Fibroblast of upper back skin (primary cell): ENCODE measurements around the gene GNAI1.
"Not testable (repeated sequence)": the region's sequence is repeated elsewhere in the genome, so short reads cannot be mapped to it uniquely, and the experiment has no call there.

ENCODE experiments used
- DNase-seq: peaks from one replicate; pipeline ENCODE4 v3.0.0-alpha.2; 2013

The GNAI1 gene

GRCh38 chr7:80133361-80134114 lies 1.1 kb upstream of the GNAI1 start:
- DNase-seq: peak; percentile 31

- DNase-seq: no peak
Measured at GRCh38 chr7:80134115-80134535, 506 bp upstream of the GNAI1 start.

DNA sequence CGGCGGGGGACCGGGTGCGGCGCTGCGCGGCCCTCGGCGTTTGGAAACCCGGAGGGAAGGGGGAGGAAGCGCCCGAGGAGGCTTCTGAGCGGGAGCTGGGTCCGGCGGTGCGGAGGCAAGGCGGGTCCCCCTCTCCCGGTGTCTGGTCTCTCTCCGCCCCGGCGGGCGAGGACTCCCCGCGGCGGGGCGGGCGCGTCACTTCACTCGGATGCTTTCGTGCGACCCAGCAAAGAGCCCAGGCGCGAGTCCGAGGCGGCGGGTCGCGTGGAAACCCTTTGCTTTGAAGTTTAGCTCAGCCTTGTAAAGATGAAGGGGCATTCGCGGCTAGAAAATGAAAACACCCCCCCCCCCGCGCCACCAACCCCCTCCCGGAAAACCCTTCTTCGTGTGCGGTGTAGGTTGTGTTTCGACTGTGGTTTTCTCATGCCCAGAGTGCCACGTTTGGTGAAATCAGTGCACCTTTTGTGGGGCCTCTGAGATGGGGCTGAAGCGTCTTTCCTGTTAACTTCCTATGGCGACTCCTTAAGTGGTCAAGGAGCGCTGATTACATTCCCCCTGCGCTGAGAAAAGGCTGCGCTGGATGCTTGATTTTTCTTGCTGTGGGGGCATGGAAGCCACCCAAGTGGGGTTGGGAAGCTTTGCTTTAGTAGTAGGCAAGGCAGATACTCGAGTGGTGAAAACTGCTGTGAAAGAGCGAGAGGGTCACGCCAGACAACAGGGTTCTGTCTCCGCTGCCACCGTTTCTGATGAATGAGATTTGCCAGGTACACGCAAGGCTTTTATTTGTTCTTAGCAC lies 876 bp downstream of the GNAI1 start:
- peak; percentile 34 for DNase-seq

DNA sequence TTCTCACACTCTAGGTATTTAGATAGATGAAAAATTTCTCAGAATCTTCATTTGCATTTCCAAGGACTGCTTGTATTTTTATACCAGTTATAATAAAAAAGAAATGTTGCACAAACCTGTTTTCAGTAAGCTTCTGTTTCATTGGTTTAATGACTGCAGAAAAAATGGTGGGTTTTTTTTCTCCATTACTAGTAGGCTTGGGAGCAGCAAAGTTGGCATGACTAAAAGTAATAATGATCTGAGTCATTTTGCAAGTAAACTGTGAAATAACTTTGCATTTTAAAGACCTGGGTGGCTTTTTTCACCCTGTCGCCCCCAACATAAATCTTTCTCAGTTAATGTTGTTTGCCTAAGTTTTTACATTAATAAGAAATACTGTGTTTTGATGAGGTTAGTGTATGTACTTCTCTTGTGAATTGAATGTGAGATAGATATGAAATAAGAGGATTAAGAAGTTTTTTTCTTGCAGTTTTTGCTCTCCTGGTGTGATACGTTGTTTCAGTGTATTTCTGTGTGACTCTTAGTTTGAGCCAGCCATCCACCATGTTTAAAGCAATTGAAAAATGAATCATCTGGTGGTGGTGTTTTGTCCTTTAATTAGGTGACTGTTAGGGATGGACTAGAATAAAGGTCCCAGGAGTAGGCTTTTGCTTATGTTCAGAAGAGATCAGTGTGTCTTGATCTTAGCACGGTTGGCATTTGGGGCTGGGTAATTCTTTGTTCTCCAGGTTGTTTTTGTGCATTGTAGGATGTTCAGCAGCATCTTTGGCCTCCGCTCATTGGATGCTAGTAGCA lies 1.8 kb downstream of the GNAI1 start:
- peak; percentile 56 for DNase-seq

GRCh38 chr7:80137410-80137809 lies 2.8 kb downstream of the GNAI1 start:
- no peak for DNase-seq

- DNase-seq: no peak
Measured at GRCh38 chr7:80139236-80139635, 4.6 kb downstream of the GNAI1 start.

DNA sequence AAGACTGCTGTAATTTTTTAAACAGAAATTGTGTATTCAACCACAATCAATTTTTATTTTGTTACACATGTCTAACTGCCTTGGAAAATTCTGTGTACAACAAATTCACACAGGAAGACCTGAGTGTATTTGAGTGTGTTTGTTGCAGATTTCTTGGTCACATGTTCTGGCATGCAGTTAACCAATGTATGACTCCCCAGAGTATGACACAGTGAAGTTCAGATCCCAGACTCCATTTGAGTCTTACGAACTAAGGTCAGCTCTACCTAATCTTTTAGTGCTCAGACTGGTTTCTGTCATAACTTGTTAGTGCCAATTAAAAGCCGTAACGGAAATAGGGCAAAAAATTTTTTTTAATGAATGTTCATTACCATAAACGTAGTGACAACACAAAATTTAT lies 5.8 kb downstream of the GNAI1 start:
- no peak for DNase-seq

- DNase-seq: no peak
Measured at GRCh38 chr7:80141376-80141775, 6.7 kb downstream of the GNAI1 start.

DNA sequence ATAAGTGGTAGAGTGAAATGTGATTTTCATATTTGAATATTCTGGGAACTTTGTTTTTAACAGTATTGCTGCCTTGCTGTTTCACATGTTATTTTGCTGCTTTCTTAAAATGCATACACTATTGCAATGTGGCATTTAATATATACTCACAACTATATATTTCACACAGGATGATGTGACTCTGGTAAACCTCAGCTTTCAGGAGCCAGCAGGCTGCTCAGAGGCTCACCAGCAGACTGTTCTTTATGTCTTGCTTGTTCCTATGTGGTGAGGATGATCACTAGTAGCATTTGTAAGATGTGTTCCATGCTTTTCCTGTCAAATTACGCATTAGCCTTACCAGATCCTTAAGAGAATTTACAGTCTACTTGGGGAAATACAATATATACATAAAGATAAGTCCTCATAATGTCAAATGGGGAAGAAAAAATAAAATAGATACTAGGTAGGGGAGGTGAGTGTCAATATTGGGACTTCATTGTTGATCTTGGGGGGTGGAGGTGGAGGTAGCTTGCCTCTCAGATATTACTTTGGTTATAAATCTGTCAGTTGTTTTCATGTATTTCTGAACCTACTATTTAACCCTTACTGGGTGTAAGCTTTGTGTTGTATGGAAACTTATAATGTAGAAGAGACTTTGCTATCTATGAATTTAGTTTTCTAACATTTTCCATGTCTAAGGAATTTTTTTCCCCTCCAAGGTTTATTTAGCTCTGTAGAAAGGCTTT lies 8.4 kb downstream of the GNAI1 start:
- DNase-seq: no peak

GRCh38 chr7:80145780-80146422 lies 11.3 kb downstream of the GNAI1 start:
- DNase-seq: peak; percentile 94

DNA sequence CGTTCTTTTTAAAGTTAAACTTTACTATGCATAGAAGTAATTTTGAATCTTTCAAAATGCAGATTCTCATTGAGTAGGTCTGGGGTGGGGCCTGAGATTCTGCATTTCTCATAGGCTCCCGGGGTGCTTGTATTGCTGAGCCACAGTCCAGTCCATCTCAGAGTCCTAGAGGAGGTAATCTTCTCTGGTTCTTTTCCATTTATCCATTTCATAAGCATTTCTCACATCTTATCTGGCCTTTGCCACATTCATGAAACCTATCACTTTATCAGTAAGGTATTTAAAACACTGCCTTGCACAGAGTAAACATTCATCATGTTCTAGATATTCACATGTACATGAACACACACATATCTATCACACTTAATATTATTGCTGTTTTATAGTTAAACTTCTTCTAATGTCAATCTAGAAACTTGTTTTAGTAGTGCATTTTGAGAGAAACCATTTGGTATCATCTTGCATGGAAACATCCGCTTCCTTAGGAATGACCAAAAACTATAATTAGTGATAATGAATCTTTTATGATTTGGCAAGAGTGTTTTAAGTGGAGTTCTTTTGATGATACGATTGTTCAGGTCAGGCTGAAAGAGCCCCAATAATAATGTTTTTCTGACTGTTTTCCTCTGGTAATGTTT lies 12.0 kb downstream of the GNAI1 start:
- DNase-seq: no peak

DNA sequence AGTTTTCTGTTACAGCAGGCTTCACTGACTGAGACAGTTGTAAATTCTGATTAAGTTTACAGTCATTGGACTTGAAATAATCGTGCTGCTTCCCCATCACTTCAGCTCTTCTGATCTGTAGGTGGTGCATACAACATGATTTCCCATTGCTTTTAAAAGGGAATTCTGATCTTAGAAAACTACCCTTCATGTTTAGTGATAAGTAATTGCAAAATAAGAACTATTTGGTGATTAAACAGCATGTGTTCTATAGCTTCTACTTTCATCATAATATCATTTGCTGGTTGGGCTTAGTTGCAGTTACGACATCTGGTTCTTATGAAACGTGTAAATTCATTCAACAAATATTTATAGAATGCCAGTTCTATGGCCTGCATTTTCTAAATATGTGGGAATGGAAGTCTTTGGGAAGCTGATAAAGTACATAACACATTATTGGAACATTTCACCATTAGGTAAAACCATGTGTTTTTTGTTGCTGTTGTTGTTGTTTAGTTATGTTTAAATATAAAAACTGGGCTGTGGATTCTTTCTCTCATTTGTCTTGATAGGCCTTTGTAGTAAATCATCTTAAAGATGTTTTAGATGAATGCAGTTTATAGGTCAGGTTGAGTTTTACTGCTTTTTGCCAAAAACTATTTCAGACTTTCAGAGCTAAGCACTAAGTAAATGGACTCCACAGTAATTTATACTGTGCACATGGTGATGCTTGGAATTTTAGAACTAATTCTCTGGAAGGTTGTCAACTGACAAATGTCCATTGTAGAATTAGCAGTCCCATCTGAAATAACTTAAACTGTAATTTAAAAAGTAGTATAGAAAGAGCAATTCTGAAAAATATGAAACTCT lies 13.1 kb downstream of the GNAI1 start:
- peak; percentile 93 for DNase-seq

GRCh38 chr7:80150611-80151273 lies 16.1 kb downstream of the GNAI1 start:
- DNase-seq: peak; percentile 34

GRCh38 chr7:80151274-80151665 lies 16.6 kb downstream of the GNAI1 start:
- DNase-seq: peak; percentile 83

DNA sequence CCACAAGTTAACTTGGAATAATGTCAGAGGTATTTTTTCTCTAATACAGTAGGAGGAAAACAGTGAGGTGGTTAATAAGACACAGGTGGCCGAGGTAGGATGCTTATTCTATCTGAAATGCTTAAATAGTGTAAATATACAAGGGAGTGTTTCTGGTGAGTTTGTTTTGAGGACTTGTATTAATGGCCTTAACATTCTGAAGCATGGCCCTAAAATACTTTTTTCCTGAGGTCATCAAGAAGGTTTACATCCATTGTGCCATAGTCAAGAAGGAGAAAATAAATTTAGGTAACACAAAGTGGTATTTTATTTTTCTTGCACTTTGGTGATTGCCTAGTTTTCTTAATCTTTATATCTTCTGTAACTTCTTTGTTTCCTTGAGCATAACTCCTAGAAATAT lies 18.8 kb downstream of the GNAI1 start:
- DNase-seq: no peak

- peak; percentile 60 for DNase-seq
Measured at GRCh38 chr7:80154656-80155333, 20.2 kb downstream of the GNAI1 start.

DNA sequence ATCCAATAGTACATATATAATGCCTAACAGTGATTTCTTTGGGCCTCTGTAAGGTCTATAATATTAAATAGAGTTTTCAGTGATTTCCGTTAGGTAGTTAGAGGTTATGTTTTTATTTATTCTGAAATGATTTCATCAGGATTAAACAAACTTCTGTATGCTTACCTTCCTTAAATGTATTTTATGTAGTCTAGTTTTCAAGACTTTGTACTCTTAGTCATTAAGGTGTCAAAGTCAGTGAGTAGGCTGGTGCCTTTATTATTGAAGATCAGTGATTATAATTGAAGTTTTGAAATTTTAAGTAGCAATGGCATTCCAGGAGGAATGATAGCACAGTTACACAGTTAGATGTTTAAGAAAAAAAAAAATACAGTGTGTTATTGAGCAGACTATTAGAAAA lies 20.7 kb downstream of the GNAI1 start:
- DNase-seq: no peak

- not testable (repeated sequence) for DNase-seq
Measured at GRCh38 chr7:80157770-80158169, 23.1 kb downstream of the GNAI1 start.

DNA sequence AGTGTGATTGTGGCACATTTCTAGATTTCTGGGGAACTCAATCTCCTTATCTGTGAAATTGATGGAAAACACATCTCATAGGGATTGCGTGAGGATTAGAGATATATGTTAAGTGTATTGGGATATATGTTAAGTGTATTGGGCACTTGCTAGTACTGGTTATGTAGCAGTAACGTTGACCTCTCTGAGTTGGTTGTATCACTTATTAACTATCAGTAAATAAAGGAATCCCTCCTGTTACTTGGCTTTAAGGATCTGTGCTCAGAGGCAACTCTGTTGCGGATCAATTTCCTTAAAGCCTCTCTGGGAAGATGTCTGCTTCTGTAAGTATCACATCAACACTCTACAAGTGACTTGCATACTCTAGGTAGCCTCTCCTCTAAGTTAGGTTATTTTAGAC lies 25.2 kb downstream of the GNAI1 start:
- DNase-seq: no peak

DNA sequence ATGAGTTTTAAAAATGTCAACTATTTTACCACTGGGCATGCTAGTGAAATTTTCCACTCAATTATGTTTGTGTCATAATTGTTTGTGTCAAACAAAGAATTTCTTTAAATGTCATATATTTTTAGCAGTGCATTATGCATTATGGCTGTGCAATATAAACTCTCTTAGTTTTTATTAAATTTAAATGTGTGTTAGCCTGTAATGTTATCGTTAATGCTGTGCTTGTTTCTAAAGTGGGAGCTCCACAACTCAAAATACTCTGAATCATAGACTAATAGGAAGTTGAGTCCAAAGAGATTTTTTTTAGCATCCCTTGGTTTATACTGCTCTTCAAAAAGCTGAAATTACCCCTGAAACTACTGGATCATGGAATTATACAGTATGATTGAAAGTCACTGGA lies 26.8 kb downstream of the GNAI1 start:
- DNase-seq: no peak
